Epithelial cell of proximal tubule (primary cell): ENCODE measurements around the gene PARS2. TPM values are rescaled to one million over a fixed set of nuclear protein-coding genes. Genes with fewer than 3 reads are reported as not detected.

Experiments used
- DNase-seq: peaks from one replicate; pipeline ENCODE4 v3.0.0-alpha.2; 2011; ENCODE audit warnings: low read depth
- H3K4me3 ChIP-seq: 2 replicates; pipeline ENCODE4 v1.5.1; 2011; ENCODE audit warnings: low read depth, mild to moderate bottlenecking, low read length
- CTCF ChIP-seq: conservative IDR thresholded peaks from 2 replicates; pipeline ENCODE4 v1.5.1; 2012; ENCODE audit warnings: low read depth, mild to moderate bottlenecking, low read length
- total RNA-seq: library from RNA; depleted of rRNA; stranded (reverse); fragments of >200 nt; gene quantifications from 2 replicates; pipeline ENCODE4 v1.2.3, GENCODE V29; 2015

PARS2 gene
- total RNA-seq, 1 donor from 2014 or later, result 5.4 TPM

- DNase-seq, result no peak
- no peak overlapping the region for H3K4me3 ChIP-seq
- TF ChIP-seq CTCF, result peak; percentile 95
Measured at GRCh38 chr1:54810153-54810942, 46.0 kb upstream of the PARS2 start.

- no peak for DNase-seq
- no peak for TF ChIP-seq CTCF
Measured at GRCh38 chr1:54809496-54810074, 45.3 kb upstream of the PARS2 start.

GRCh38 chr1:54808443-54809207, 44.3 kb upstream of the PARS2 start:
- no peak overlapping the region for H3K4me3 ChIP-seq
- peak; percentile 22 for TF ChIP-seq CTCF
- no peak for DNase-seq

More at GRCh38 chr1:54809496-54810074, 45.3 kb upstream of the PARS2 start:
- H3K4me3 ChIP-seq, result no peak overlapping the region

- no peak overlapping the region for H3K4me3 ChIP-seq
- DNase-seq, result no peak
- TF ChIP-seq CTCF, result no peak
Measured at GRCh38 chr1:54807756-54808155, 43.4 kb upstream of the PARS2 start.

- no peak for DNase-seq
- H3K4me3 ChIP-seq, result no peak overlapping the region
- no peak for TF ChIP-seq CTCF
Measured at GRCh38 chr1:54806931-54807611, 42.7 kb upstream of the PARS2 start.

- no peak overlapping the region for H3K4me3 ChIP-seq
- no peak for DNase-seq
- no peak for TF ChIP-seq CTCF
Measured at GRCh38 chr1:54805981-54806381, 41.7 kb upstream of the PARS2 start.
